Measurements from ENCODE around the gene NFKBIA. TPM values are rescaled to one million over a fixed set of nuclear protein-coding genes. Genes with fewer than 3 reads are reported as not detected.

Gene NFKBIA
- total RNA-seq, 4 donors from 2014 or later = 139 to 441 (median 298) TPM

GRCh38 chr14:35405304-35405996 lies 901 bp upstream of the NFKBIA start:
- 29 to 42% methylated on average over 7 to 12 of the region's 14 CpGs for WGBS, 2 donors
- DNase-seq = no peak
- intact Hi-C loops (cut with DNase I) = loop anchor here (5.0 kb wide), 1 partner anchor 118 kb away; no protein-coding TSS in a partner anchor
- no peak for TF ChIP-seq POLR2A (IDR thresholded peaks at IDR 0.05)
- TF ChIP-seq, protein P1, sequence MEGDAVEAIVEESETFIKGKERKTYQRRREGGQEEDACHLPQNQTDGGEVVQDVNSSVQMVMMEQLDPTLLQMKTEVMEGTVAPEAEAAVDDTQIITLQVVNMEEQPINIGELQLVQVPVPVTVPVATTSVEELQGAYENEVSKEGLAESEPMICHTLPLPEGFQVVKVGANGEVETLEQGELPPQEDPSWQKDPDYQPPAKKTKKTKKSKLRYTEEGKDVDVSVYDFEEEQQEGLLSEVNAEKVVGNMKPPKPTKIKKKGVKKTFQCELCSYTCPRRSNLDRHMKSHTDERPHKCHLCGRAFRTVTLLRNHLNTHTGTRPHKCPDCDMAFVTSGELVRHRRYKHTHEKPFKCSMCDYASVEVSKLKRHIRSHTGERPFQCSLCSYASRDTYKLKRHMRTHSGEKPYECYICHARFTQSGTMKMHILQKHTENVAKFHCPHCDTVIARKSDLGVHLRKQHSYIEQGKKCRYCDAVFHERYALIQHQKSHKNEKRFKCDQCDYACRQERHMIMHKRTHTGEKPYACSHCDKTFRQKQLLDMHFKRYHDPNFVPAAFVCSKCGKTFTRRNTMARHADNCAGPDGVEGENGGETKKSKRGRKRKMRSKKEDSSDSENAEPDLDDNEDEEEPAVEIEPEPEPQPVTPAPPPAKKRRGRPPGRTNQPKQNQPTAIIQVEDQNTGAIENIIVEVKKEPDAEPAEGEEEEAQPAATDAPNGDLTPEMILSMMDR (IDR thresholded peaks at IDR 0.05) = no peak
- H3K36me3 ChIP-seq = peaks cover 20 to 33% (median 31%) of the 10 kb centered on the region in 3 donors
- H3K27me3 ChIP-seq = no peaks in the 10 kb centered on the region
- H3K9me3 ChIP-seq = no peaks in the 10 kb centered on the region
- H3K4me3 ChIP-seq = peak overlapping the region; percentile 66 to 99 (median 92)
- H3K4me1 ChIP-seq = peaks cover 26 to 66% (median 26%) of the 10 kb centered on the region in 3 donors
- H3K27ac ChIP-seq = peak overlapping the region; percentile 95 to 100 (median 100)

DNA sequence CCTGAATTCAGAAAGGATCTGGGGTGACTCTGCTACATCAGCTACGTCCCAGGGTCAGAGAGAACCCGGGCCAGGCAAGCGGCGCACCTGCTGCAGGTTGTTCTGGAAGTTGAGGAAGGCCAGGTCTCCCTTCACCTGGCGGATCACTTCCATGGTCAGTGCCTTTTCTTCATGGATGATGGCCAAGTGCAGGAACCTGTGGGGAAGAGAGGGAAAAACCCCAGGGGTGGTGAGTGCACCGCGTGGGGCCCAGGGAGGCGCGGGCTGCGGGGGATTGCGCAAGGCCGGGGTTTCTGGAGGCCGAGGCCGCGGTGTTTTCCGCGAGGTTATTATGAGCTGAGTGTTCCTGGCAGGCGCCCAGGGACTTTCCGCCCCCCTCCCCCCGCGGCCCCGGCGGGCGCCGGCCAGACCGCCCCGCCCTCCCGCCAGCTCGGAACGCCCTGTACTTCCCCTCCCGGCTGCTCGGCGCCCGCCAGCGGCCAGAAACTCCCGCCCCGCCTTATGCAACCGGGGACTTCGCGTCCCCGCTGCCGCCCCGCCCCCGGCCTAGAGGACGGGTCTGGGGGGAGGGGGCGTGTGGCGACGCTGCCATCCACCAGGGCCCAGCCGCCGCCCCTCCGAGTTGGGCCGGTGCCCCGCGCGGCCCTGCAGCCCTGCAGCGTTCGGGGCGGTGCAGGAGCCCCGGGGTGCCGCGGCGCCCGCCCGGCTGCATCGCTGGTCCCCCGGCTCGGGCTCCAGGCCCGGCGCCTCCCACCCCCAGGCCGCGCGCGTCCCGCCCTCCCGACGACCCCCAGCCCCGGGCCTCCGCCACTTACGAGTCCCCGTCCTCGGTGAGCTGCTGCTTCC lies 723 bp downstream of the NFKBIA start:
- 0% methylated on average over 7 to 8 of the region's 81 CpGs for WGBS, 2 donors
- peaks cover 33 to 73% (median 35%) of the 10 kb centered on the region in 3 donors for H3K4me1 ChIP-seq

DNA sequence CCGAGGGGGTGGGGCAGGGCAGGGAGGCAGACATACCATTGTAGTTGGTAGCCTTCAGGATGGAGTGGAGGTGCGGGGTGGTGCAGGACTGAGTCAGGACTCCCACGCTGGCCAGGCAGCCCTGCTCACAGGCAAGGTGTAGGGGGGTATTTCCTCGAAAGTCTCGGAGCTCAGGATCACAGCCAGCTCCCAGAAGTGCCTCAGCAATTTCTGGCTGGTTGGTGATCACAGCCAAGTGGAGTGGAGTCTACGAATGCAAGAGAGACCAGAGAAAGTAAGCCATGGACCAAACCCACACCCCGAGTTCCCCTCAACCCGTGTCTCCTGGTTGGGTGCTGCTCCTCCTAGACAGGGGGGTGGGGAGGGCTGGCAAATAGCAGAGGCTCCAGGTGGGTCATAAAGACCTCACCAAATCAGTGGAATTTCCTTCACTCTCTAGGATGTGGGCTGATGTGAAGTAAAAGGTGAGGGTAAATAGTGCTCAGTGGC lies 1.4 kb downstream of the NFKBIA start:
- Histone ChIP-seq H3K9me3 (no peaks in the 10 kb centered on the region), H3K27me3 (no peaks in the 10 kb centered on the region), H3K4me1 (peaks cover 34 to 80% (median 42%) of the 10 kb centered on the region in 3 donors), H3K27ac (peak overlapping the region; percentile 95 to 100 (median 100)), H3K4me3 (peak overlapping the region; percentile 66 to 99 (median 92)), H3K36me3 (peaks cover 23 to 52% (median 33%) of the 10 kb centered on the region in 3 donors)
- intact Hi-C loops (cut with DNase I) = loop anchor here (5.0 kb wide), 1 partner anchor 66 kb away; no protein-coding TSS in a partner anchor
- TF ChIP-seq, protein P1 (IDR thresholded peaks at IDR 0.05) = no peak
- TF ChIP-seq POLR2A (IDR thresholded peaks at IDR 0.05) = no peak
- DNase-seq = no peak
- 7 to 8% methylated on average over 3 to 6 of the region's 8 CpGs for WGBS, 2 donors

More for the DNA sequence above, 723 bp downstream of the NFKBIA start:
- peak in 1 of 4 donors; percentile 17 for TF ChIP-seq POLR2A (IDR thresholded peaks at IDR 0.05)
- TF ChIP-seq, protein P1 (IDR thresholded peaks at IDR 0.05) = no peak
- Histone ChIP-seq H3K9me3 (no peaks in the 10 kb centered on the region), H3K36me3 (peaks cover 23 to 49% (median 33%) of the 10 kb centered on the region in 3 donors), H3K4me3 (peak overlapping the region; percentile 66 to 99 (median 92)), H3K27me3 (no peaks in the 10 kb centered on the region), H3K27ac (peak overlapping the region; percentile 95 to 100 (median 100))
- peak; percentile 72 for DNase-seq
- intact Hi-C loops (cut with DNase I) = loop anchor here (5.0 kb wide), 1 partner anchor 67 kb away; no protein-coding TSS in a partner anchor

- H3K36me3 ChIP-seq = peaks cover 23 to 52% (median 33%) of the 10 kb centered on the region in 3 donors
- no peak for DNase-seq
- peaks cover 41 to 83% (median 48%) of the 10 kb centered on the region in 3 donors for H3K4me1 ChIP-seq
- TF ChIP-seq POLR2A (IDR thresholded peaks at IDR 0.05) = no peak
- H3K27me3 ChIP-seq = no peaks in the 10 kb centered on the region
- H3K27ac ChIP-seq = peak overlapping the region; percentile 95 to 100 (median 100)
- H3K9me3 ChIP-seq = no peaks in the 10 kb centered on the region
- WGBS, 2 donors = 7 to 15% methylated on average over 9 of the region's 14 CpGs
- intact Hi-C loops (cut with DNase I) = loop anchor here (5.0 kb wide), 1 partner anchor 65 kb away; no protein-coding TSS in a partner anchor
- H3K4me3 ChIP-seq = peak overlapping the region; percentile 66 to 99 (median 92)
These were observed 2.0 kb downstream of the NFKBIA start for GRCh38 chr14:35402323-35403113.
